HG02938 (cell line): ENCODE data around the gene ZNF630.
"Not testable (repeated sequence)": the region's sequence is repeated elsewhere in the genome, so short reads cannot be mapped to it uniquely, and the experiment has no call there.

ENCODE experiments used
- ATAC-seq: cut with Tn5 transposase; IDR thresholded peaks from one replicate; pipeline ENCODE4 v1.9.1; 2021; ENCODE audit warnings: mild to moderate bottlenecking, moderate library complexity; ENCODE audit not compliant: unreplicated experiment

Gene ZNF630

DNA sequence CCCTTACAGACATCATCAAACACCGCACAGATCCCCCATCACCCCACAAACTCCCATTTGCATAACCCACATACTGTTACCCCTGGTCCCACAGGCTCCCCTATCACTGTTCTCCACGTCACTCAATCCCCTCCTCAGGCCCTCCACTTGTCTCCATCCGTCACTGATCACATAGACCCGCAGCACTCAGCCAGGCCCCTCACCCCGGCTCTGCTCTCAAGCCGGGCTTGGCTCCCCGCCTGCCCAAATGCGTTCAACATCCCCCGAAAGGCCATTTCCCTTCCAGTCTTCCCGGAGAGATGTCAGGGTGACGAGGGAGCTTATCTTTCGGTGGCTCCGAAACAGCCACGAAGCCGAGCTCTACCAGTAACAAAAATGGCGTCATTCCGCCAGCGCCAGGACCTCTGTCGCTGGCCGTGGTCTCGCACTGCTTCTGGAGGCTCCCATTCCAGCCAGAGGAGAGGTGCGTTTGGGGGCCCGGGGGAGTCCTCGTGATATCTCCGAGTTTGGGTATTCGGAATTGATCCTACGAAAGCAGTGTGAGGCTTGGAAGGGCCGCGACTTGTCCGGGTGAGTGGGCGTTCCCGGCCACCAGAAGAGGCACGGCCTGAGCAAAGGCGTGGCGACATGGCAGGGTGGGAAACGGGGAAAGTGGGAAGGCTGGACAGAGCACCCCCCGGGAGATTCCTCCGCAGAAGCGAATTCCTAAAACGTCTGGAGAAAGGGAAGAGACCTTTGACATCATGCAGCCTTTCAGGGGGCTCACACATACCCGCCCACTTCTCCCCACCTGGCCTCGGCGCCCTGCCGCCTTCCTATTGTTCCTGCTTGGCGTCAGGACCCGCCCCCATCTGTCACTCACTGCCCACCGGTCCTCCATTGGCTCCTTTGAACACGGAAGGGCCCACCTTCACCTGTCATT lies at the start of gene ZNF630:
Gene ZNF630 (minus strand): TSS at position 577 of the 922 bp plus-strand sequence. CDS start 4,754 bp downstream, outside the sequence.
- ATAC-seq = peak; percentile 80

DNA sequence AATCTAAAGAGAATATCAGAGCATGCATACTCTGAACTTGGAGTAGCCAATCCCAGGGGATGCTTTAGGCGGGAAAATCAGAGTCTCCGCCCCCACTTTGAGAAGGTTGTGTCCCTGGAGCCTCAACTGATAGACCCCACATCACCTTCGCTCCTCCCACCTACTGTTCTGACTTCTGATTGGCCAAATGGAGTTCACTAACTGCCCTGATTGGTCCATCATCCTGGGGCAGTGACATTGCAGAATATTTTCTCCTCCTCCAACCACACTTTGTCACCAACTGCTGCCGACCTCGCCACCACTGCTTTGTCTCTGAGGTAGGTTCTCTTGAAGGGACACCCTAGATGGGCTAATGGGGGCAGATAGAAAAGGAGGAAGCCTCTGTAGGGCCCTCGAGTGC lies 36.3 kb upstream of the ZNF630 start:
- ATAC-seq = no peak

DNA sequence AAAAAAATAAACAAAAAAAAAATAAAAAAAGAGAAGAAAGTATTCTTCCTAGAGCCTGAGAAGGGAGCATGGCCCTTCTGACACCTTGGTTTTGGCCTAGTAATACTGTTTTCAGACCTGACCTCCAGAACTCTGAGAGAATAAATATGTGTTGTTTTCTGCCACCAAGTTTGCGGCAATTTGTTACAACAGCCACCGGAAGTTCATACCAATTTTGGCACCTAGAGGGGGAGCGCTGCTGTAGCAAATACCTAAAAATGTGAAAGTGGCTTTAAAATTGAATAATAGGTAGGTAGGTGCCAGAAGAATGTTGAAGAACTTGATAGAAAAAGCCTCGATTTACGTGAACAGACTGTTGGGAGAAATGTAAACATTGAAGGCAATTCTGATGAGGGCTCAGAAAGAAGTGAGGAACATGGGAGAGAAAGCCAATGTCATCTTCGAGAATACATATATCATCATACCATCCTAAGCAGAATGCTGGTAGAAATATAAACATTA lies 31.5 kb upstream of the ZNF630 start:
- no peak for ATAC-seq

DNA sequence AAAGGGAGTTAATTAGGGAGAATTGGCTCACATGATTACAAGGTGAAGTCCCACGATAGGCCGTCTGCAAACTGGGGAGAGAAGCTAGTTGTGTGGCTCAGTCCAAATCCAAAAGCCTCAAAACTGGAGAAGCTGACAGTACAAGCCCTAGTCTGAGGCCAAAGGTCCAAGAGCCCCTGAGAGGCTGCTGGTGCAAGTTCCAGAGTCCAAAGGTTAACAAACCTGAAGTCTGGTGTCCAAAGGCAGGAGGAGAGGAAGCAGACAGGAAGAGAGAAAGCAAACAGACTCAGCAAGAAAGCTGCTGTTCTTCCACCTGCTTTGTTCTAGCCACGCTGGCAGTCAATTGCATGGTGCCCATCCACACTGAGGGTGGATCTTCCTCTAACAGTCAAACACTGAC lies 30.0 kb upstream of the ZNF630 start:
- ATAC-seq = no peak

DNA sequence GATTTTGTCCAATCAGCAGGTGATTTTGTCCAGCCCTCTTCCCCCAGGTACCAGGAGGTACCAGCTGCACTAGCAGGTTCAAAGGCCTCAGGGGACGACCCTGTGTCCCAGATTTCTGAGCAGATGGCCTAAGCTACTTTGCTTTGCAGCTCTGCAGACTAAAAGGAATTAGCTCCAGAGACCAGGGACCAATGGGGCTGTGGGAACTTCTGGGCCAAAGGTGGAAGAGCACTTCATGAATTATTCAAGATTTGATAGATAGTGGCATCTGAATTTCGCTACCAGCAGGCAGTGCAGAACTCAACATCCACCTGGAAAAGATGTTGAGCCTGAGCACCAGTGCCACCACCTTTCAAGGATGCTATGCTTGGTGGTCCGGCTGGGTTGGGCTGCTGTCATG lies 21.1 kb upstream of the ZNF630 start:
- not testable (repeated sequence) for ATAC-seq

DNA sequence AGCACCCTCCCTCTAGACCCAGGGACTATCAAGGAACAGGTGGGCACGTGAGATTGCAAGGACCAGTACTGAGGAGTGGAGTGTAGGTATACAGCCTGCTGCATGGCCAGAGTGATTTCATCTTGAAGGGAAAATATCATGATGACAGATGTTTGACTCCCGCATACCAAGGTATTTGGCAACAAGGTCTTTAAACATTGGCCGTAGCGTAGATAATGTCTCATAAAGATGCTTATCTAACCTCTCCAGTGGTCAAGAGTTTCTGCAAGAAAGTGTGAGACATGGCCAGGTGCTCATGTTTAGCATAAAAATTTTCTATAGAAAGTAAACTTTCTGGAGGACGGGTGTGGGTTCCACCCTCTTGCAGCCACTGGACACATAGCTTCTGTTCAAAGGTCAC lies 18.7 kb upstream of the ZNF630 start:
- ATAC-seq = no peak

DNA sequence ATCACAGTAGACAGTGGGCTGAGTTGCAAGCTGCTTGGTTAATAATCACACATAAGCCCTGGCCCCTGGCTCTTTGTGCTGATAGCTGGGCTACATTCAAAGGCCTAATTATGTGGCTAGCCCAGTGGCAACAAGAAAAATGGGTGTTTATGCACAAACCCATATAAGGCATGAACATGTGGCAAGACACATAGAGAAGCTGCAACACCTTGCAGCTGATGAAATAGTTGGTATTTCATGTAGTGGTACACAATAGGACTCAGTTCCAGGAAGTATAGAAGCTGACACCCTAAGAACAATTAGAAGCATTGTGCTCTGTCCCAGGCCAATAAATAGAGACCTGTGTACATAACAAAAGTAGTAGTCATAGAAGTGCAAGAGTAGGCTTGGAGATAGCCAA lies 14.6 kb upstream of the ZNF630 start:
- ATAC-seq = no peak

DNA sequence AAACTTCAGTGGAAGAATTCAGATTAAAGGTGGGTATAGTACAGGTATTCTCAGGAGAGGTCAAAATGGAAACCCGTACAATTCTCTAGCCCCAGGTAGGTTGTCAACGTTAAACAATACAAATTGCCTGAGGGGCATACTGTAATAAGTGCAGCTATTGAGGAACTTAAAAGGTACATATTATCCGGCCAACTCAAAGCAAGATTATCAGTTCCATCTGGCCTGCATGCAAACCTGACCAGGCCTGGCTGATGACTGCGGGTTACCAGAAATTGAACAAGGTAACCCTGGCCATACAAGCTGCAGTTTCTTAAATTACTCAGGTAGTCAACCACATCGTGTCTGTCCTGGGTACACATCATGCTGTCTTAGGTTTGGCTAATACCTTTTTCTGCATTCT lies 12.3 kb upstream of the ZNF630 start:
- no peak for ATAC-seq

DNA sequence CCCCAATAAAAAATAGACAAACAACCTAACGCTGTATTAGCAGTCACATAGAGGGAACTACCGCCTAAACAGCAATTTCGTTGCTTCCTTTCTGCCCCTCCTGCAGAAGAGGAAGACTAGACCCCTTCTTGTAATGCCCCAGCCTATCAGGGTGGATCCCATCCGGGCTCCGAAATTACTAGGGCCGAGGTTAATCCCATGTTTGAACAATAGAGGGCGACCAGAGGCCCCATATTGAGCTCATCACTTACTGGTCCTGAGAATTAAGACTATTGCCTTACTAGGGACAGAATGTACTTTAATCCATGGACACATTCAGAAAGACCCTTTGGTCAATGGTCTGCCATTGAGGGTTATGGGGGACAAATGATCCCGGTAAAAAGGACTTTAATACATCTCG lies 11.8 kb upstream of the ZNF630 start:
- ATAC-seq = peak; percentile 52

DNA sequence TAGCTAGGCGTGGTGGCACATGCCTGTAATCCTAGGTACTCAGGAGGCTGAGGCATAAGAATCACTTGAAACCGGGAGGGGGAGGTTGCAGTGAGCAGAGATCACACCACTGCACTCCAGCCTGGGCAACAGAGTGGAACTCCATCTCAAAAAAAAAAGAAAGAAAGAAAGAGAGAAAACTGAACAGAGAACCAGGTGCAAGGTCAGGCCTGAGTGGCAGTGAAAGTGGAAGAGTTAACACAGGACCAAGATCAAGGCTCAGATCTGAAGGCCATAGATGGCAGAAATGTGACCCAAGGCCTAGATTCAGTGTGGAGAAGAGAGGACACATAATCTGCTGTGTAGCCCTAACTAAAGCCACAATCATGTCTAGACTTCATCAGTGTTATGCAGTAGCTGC lies 4.9 kb upstream of the ZNF630 start:
- ATAC-seq = no peak

DNA sequence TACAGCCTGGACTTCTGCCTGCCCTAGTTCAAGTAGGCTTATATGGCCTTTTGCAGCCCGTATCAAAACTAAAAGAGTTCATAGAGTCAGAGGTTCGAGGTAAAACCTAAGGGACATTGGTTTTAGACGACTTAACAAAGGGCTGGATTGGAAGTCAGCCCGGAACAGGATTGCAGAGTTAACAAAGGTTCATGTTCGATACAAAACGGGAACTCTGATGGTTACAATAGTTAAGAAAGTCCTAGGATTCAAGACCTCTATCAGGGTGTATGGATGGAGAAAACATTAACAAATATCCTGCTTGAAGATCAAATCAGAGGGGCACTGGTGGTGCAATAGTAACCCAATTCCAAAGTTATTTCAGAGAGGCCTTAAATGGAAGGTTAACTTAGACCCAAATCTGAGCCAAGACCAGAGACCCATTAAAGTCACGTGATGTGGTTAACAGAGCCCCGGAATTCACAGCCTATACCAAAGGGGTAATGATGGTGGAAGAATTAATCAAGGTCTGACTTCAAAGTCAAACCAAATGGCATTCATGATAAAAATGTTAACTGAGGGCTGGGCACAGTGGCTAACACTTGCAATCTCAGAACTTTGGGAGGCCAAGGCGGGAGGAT lies 656 bp upstream of the ZNF630 start:
- ATAC-seq = no peak

DNA sequence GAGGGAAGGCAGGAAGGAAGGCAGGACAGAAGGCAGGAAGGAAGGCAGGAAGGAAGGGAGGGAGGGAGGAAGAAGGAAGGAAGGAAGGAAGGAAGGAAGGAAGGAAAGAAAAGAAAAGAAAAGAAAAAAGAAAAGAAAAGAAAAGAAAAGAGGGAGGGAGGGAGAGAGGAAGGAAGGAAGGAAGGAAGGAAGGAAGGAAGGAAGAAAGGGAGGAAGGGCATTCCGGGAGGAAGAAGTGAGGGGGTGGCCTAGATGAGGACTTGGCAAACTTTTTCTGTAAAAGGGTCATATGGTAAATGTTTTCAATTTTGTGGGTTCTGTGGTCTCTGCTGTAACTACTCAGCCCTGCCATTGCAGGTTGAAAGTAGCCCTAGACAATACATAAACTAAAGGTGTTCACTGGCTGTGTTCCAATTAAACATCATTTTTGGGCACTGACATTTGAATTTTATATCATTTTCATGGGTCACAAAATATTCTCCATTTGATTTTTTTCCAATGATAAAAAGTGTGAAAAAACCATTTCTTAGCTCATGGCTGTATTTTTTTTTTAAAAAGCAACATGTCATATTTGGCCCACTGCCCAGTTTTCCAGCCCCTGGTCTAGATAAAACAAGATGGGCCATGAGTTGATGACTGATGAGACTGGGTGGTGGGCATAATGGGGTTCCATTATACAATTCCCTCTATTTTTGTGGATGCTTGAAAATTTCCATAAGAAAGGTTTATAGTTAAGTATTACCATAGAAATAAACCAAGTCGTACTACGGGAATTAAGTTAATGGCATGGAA lies 3.1 kb downstream of the ZNF630 start:
- ATAC-seq = no peak

DNA sequence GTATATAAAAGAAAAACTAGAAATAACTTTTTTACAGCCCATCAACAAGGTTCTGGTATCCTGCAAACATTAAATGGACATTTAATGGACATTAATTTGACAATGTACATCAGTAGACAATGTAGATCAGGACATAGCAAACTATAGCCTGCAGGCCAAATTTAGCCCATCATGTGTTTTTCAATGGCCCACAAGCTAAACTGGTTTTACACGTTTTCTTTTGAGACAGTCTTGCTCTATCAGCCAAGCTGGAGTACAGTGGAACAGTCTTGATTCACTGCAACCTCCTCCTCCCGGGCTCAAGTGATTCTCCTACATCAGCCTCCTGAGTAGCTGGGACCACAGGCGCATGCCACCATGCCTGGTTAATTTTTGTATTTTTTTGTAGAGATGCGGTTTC lies 7.2 kb downstream of the ZNF630 start:
- ATAC-seq = no peak

DNA sequence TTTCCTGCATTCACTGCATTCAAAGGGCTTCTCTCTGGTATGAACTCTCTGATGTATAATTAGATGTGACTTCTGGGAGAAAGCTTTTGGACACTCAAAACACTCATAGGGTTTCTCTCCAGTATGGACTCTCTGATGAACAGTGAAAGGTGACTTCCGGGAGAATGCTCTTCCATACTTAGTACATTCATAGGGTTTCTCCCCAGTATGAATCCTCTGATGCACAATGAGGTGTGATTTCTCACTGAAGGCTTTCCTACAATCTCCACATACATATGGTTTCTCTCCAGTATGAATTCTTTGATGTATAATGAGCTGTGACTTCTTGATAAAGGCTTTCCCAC lies 12.2 kb downstream of the ZNF630 start:
- ATAC-seq = no peak

DNA sequence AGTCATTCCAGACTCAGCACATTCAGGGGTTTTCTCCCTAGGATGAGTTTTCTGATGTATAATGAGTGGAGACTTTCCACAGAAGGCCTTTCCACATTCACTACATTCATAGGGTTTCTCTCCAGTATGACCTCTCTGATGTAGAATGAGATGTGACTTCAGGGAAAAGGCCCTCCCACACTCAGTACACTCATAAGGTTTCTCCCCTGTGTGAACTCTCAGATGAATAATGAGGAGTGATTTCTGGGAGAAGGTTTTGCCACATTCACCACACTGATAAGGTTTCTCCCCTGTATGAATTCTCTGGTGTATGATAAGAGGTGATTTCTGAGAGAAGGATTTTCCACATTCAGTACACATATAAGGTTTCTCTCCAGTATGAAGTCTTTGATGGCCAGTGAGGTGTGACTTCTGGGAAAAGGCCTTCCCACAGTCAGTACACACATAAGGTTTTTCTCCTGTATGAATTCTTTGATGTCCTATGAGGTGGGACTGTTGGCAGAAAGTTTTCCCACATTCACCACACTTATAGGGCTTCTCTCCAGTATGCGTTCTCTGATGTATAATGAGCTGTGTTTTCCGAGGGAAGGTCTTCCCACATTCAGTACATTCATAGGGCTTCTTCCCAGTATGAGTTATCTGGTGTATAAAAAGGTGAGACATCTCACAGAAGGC lies 12.7 kb downstream of the ZNF630 start:
- no peak for ATAC-seq

DNA sequence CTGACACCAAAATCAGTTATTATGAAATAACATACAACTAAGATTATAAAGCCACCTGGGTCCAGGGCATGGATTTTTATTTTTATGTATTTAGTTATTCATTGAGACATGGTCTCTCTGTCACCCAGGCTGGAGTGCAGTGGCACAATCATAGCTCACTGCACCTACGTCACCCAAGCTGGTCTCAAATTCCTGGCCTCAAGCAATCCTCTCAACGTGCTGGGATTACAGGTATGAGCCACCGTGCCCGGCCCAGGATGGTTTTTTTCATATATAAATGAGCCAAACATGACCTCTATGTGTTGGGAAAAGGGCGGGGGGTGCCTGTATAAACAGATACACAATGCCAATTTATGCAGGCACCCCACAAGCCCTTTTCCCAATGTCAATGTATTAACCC lies 24.6 kb downstream of the ZNF630 start:
- no peak for ATAC-seq

DNA sequence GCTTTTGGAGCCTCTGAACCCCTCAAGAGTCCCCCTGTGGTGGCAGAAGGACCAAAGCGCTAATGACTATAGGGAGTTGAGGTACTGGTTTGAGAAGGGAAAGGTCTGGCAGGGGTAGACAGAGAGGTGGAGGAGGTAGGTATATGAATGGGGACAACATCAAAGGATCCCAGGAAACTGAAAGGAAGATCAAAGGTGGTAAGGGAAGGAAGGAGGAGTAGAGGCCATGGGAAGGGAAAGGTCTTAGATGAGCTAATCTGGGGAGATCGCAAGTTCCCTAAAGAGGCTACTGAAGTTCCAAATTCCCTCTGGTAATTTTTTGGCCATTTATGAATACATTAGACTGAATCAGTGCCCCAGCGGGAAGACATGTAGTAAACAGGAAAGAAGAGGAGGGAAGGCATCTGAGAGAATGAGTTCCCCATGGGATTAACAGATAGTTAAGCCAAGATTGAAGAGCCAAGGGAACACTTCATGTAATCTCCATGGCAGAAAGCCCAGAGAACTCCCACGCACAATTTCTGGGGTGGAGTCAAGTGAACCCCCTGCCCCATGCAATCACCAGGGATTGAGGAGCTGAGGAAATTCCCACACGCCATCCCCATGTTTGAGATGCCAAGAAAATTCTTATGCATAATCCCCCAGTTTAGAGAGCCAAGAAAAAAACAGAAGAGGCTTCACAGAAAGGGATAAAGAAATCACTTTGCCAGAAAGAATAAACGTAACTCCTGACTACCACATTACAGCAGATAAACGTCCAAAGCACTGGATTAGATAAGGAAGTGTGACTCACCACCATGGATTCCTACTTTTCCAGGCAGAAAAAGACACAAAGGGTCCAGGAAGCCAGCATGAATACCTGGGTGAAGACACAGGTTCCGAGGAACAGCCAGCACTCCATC lies 25.8 kb downstream of the ZNF630 start:
- ATAC-seq = no peak

DNA sequence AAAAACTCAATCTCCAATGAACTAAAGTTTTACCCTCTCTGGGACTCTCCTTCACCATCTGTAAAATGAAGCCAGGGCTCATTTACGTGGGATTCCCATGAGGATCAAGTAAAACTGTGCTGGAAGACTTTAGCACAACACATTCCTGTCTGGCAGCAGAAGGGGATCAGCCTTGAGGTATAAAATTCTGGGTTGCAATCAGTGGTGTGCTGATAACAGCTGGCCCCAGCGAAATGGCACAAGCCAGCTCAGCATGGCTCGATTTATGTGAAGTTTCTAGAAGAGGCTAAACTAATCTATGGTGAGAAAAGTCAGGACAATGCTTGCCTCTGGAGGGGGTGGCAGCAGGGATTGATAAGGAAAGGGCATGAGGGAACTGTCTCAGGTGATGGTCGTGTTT lies 28.4 kb downstream of the ZNF630 start:
- no peak for ATAC-seq

DNA sequence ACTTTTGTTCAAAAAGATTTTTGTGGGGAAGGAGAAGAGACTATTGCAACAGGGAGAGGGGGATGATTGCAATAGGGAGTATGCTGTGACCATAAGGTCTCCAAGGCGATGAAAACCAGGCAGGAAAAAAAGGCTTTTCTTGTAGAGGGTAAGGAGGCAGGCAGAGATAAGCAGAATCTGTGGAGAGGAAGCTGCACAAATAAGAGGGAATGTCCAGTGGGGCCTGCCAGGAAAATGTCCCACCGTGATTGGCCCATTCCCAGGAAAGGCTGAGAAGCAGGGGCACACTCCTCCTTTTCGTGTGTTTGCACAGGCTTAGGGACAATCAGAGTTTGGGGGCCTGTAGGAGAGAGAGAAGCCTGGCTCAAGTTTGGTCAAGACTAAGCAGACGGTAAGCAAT lies 35.5 kb downstream of the ZNF630 start:
- no peak for ATAC-seq

DNA sequence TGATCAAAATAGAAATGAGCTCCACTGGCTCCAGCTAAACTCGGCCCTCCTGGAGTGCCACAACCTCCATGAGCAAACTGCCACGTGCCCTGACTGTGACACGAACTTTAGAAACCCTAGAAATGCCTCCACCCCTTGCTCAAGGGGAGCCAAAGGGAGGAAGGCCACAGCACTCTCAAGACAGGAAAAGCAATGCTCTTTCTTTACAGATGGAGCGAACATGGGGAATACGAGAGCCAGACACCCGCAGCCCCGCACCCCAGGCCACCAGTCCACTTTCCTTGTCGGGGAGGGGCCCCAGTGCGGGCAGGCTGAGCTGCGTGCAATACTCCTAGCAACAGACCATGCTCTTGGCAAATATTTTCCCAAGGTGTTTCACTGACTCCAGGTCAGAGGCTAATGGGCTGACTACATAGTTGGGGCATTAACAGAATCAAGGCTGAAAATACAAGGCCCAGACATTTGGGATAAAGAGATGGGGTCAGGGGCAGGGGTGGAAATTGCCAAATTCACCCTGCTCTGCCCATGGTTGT lies 40.7 kb downstream of the ZNF630 start:
- not testable (repeated sequence) for ATAC-seq
